SK-N-SH treated with all-trans-retinoic acid at 6 μM for 48 hours (cell line): ENCODE results near the gene XRN1.
"Not testable (repeated sequence)": the region's sequence is repeated elsewhere in the genome, so short reads cannot be mapped to it uniquely, and the experiment has no call there.

Experiments
- ATAC-seq: fragments of 200-7000 bp; cut with Tn5 transposase; 3 replicates; pipeline ENCODE4 v1.9.1; 2020; ENCODE audit warnings: mild to moderate bottlenecking, moderate library complexity
- BACH2 ChIP-seq: fragments of 250-450 bp; sonication (Bioruptor Pico); IDR thresholded peaks from 2 replicates; pipeline ENCODE4 v1.9.0; 2021; ENCODE audit warnings: mild to moderate bottlenecking, borderline replicate concordance
- CSDC2 ChIP-seq: fragments of 250-450 bp; sonication (Bioruptor Pico); IDR thresholded peaks from 2 replicates; pipeline ENCODE4 v1.5.0; 2020; ENCODE audit warnings: mild to moderate bottlenecking, moderate library complexity
- CSRNP3 ChIP-seq: fragments of 250-450 bp; sonication (Bioruptor Pico); IDR thresholded peaks from 2 replicates; pipeline ENCODE4 v1.5.1; 2021; ENCODE audit warnings: mild to moderate bottlenecking, moderate library complexity
- ESRRG ChIP-seq: fragments of 250-450 bp; sonication (Bioruptor Pico); IDR thresholded peaks from 2 replicates; pipeline ENCODE4 v1.6.1; 2021; ENCODE audit warnings: mild to moderate bottlenecking
- ISL1 ChIP-seq: fragments of 250-450 bp; sonication (Bioruptor Pico); IDR thresholded peaks from 2 replicates; pipeline ENCODE4 v2.1.2; 2022; ENCODE audit warnings: mild to moderate bottlenecking, moderate library complexity
- OSR1 ChIP-seq: fragments of 250-450 bp; sonication (Bioruptor Pico); IDR thresholded peaks from 2 replicates; pipeline ENCODE4 v1.8.0; 2022; ENCODE audit warnings: moderate library complexity, mild to moderate bottlenecking, inconsistent platforms
- PATZ1 ChIP-seq: fragments of 250-450 bp; sonication (Bioruptor Pico); IDR thresholded peaks from 2 replicates; pipeline ENCODE4 v1.8.0; 2020; ENCODE audit warnings: mild to moderate bottlenecking, moderate library complexity, borderline replicate concordance
- POU6F1 ChIP-seq: fragments of 250-450 bp; sonication (Bioruptor Pico); IDR thresholded peaks from 2 replicates; pipeline ENCODE4 v1.8.0; 2021; ENCODE audit warnings: low read depth, mild to moderate bottlenecking, moderate library complexity, borderline replicate concordance
- PPARA ChIP-seq: fragments of 250-450 bp; sonication (Bioruptor Pico); IDR thresholded peaks from 2 replicates; pipeline ENCODE4 v1.5.0; 2020; ENCODE audit warnings: mild to moderate bottlenecking, borderline replicate concordance
- RARB ChIP-seq: fragments of 250-450 bp; sonication (Bioruptor Pico); IDR thresholded peaks from 2 replicates; pipeline ENCODE4 v1.8.0; 2021; ENCODE audit warnings: mild to moderate bottlenecking, moderate library complexity
- SNAI2 ChIP-seq: fragments of 250-450 bp; sonication (Bioruptor Pico); IDR thresholded peaks from 2 replicates; pipeline ENCODE4 v1.5.0; 2020; ENCODE audit warnings: mild to moderate bottlenecking, moderate library complexity
- TCF4 ChIP-seq: fragments of 250-450 bp; sonication (Bioruptor Pico); IDR thresholded peaks from 2 replicates; pipeline ENCODE4 v1.8.0; 2021; ENCODE audit warnings: mild to moderate bottlenecking, moderate library complexity, borderline replicate concordance
- TOX ChIP-seq: fragments of 250-450 bp; sonication (Bioruptor Pico); IDR thresholded peaks from 2 replicates; pipeline ENCODE4 v1.8.0; 2021; ENCODE audit warnings: mild to moderate bottlenecking, moderate library complexity, borderline replicate concordance
- TSHZ2 ChIP-seq: fragments of 250-450 bp; sonication (Bioruptor Pico); IDR thresholded peaks from 2 replicates; pipeline ENCODE4 v1.5.0; 2020; ENCODE audit warnings: mild to moderate bottlenecking, moderate library complexity
- ZC3H10 ChIP-seq: fragments of 250-450 bp; sonication (Bioruptor Pico); IDR thresholded peaks from 2 replicates; pipeline ENCODE4 v1.5.1; 2021; ENCODE audit warnings: mild to moderate bottlenecking, moderate library complexity
- ZFP3 ChIP-seq: fragments of 250-450 bp; sonication (Bioruptor Pico); IDR thresholded peaks from 2 replicates; pipeline ENCODE4 v1.5.0; 2020; ENCODE audit warnings: mild to moderate bottlenecking, moderate library complexity
- ZNF565 ChIP-seq: fragments of 450-650 bp; formaldehyde crosslinking; conservative IDR thresholded peaks from 2 replicates; pipeline ENCODE4 v1.5.0; 2020; ENCODE audit warnings: low read depth, mild to moderate bottlenecking, moderate library complexity
- ZNF8 ChIP-seq: fragments of 450-650 bp; formaldehyde crosslinking; IDR thresholded peaks from 2 replicates; pipeline ENCODE4 v1.5.0; 2020; ENCODE audit warnings: mild to moderate bottlenecking, moderate library complexity

The XRN1 gene

GRCh38 chr3:142319912-142320311 is 127.9 kb downstream of the XRN1 start (continued):
- TF ChIP-seq TSHZ2 (CRISPR knock-in tag) (no peak), ZC3H10 (CRISPR knock-in tag) (no peak), ZNF8 (CRISPR knock-in tag) (no peak)

- TF ChIP-seq ISL1: peak; percentile 29
- TF ChIP-seq SNAI2 (CRISPR knock-in tag): no peak
- no peak for TF ChIP-seq ZNF8 (CRISPR knock-in tag)
- ATAC-seq: peak; percentile 82
Measured at GRCh38 chr3:142319094-142319493, 128.7 kb downstream of the XRN1 start.

- ATAC-seq: peak; percentile 30; the same call in 1 of the 3 replicates
- TF ChIP-seq TSHZ2 (CRISPR knock-in tag) (no peak), RARB (CRISPR knock-in tag) (no peak), TOX (CRISPR knock-in tag) (no peak), TCF4 (CRISPR knock-in tag) (no peak), ISL1 (no peak), ZFP3 (no peak), ZNF8 (CRISPR knock-in tag) (no peak), BACH2 (CRISPR knock-in tag) (no peak), OSR1 (CRISPR knock-in tag) (no peak), ESRRG (no peak), POU6F1 (no peak), SNAI2 (CRISPR knock-in tag) (no peak), CSDC2 (CRISPR knock-in tag) (no peak), CSRNP3 (CRISPR knock-in tag) (no peak), ZNF565 (CRISPR knock-in tag) (no peak), PATZ1 (no peak), PPARA (no peak)
Measured at GRCh38 chr3:142318331-142318730, 129.5 kb downstream of the XRN1 start.

GRCh38 chr3:142315978-142316388 is 131.9 kb downstream of the XRN1 start:
- not testable (repeated sequence) for ATAC-seq
